ENCODE measurements around the gene YWHAE. TPM values are rescaled to one million over a fixed set of nuclear protein-coding genes. Genes with fewer than 3 reads are reported as not detected.
"Not testable (repeated sequence)": the region's sequence is repeated elsewhere in the genome, so short reads cannot be mapped to it uniquely, and the experiment has no call there.

Gene YWHAE
- total RNA-seq, 1 donor from 2014 or later = 284 TPM

- DNase-seq = no peak
Measured at GRCh38 chr17:1373707-1374237, 26.2 kb downstream of the YWHAE start.

DNA sequence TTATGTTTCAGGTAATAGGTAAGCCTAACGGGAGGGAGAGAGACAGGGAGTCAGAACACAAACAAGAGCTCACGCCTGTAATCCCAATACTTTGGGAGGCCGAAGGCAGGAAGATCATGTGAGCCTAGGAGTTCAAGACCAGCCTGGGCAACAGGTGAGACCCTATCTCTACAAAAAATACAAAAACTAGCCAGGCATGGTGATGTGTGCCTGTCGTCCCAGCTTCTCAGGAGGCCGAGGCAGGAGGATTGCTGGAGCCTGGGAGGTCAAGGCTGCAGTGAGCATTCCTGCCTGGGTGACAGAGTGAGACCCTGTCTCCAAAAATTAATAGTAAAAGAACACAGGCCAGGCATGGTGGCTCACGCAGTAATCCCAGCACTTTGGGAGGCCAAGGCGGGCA is 27.4 kb downstream of the YWHAE start:
- no peak for DNase-seq

DNA sequence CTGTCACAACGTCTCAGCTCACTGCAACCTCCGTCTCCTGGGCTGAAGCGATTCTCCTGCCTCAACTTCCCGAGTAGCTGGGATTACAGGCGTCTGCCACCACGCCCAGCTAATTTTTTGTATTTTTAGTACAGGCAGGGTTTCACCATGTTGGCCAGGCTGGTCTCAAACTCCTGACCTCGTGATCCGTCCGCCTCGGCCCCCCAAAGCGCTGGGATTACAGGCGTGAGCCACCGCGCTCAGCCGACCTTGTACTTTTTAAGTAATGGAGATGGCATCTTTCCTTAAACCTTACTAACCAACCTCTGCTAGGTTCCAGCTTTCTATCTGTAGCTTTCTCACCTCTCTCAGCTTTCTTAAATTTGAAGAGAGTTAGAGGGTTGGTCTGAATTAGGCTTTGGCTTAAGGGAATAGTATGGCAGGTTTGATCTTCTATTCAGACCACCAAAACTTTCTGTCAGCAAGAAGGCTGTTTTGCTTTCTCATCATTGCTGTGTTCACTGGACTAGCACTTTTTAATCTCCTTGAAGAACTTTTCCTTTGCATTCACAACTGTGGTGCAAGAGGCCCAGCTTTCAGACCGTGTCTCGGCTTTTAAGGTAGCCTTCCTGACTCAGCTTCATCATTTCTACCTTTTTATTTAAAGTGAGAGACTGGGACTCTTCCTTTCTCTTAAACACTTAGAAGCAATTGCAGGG is 28.0 kb downstream of the YWHAE start:
- DNase-seq = no peak

DNA sequence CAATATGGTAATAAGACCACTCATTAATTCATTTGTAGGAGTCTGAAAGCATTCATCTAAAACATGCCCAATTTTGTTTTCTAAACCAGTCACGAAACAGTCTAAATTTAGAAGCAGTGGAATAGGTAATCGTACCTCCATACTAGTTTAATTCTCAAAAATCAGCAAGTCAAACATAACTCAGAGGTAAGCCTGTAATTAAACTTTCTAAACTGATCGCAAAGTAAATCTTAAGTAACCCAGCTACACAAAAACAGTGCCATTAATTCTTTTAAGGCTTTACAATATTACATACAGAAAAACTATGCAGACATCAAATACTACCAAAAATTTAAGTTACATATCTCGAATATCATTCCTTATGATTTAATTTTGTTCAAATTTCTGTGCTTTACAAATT is 31.4 kb downstream of the YWHAE start:
- DNase-seq = no peak

DNA sequence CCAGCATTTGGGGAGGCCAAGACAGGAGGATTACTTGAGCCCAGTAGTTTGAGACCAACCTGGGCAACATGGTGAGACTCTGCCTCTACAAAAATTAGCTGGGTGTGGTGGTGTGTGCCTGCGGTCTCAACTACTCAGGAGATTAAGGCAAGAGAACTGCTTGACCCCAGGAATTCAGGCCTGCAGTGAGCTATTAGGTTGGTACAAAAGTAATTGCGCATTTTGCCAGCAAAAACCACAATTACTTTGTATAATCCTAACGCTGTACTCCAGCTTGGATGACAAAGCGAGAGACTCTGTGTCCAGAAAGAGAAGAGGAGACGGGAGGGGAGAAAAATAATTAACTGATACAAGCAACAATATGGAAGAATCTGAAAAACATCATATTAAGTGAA is 32.7 kb downstream of the YWHAE start:
- DNase-seq = no peak

GRCh38 chr17:1366234-1366633 is 33.8 kb downstream of the YWHAE start:
- DNase-seq = no peak

DNA sequence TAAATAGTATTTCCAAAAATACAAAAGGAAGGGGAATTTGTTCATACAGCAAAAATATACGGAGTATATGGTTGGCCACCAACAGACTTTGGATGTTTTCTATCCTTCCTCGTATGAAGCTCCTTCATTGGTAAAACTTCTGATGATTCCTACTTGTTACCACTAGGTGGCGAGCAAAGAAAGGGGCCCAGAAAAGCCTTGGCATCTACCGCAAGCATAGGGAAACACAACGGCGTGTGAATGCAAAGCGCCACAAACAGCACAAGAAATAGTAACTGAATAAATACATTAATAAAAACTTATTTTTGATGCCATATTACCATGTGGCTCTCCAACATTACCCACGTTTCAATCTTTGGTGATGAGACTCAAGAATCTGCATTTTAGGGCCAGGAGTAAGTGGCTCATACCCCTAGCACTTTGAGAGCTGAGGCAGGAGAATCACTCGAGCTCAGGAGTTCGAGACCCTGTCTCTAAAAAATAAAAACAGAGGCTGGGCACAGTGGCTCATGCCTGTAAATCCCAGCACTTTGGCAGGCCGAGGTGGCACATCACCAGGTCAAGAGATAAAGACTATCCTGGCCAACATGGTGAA is 34.5 kb downstream of the YWHAE start:
- peak; percentile 74 for DNase-seq

DNA sequence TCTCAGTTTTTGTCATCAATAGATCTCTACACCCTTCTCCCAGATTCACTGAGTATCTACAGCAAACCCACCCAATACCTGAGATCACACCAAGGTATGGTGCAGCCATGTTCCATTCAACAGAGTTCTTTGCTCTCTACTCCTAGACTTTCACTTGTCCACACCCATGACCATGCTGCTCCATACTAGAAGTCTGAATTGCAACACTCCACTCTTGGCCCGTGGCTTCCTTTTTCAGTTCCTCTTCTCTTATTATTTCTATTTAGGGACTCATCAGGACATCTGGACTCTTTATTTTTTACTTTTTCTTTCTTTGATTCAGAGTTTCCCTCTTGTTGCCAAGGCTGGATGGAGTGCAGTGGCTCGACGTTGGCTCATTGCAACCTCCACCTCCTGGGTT is 37.1 kb downstream of the YWHAE start:
- DNase-seq = no peak

GRCh38 chr17:1362065-1362848 is 37.8 kb downstream of the YWHAE start:
- no peak for DNase-seq

- no peak for DNase-seq
Measured at GRCh38 chr17:1360975-1361374, 39.0 kb downstream of the YWHAE start.

DNA sequence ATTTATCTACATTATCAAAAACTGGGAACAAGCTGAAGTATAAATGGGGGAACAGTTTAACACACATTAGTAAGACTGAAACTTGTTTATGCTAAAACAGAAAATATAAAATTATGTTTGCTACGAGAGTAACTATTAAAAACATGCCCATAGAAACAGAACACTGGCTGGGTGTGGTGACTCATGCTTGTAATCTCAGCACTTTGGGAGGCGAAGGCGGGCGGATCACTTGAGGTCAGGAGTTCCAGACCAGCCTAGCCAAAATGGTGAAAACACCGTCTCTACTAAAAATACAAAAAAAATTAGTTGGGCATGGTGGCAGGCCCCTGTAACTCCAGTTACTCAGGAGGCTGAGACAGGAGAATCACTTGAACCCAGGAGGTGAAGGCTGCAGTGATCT is 39.7 kb downstream of the YWHAE start:
- not testable (repeated sequence) for DNase-seq

GRCh38 chr17:1354030-1354429 is 46.0 kb downstream of the YWHAE start:
- no peak for DNase-seq

GRCh38 chr17:1352530-1352929 is 47.5 kb downstream of the YWHAE start:
- not testable (repeated sequence) for DNase-seq

DNA sequence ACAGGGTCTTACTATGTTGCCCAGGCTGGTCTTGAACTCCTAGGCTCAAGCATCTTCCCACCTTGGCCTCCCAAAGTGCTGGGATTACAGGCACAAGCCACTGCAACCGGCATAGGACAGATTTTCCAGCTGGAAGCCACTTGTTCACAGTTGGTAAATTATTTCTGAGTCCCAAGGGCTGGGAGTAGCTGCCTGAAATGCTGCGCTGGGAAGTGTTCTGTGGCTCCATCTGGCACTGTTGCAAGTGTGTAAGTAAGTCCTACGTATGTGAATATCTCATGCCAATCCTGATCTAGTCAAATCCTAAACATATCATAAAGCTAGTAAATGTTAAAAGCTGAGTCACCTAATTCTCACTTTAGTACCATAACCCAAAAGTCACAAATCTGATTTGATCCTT is 48.1 kb downstream of the YWHAE start:
- DNase-seq = peak; percentile 22

DNA sequence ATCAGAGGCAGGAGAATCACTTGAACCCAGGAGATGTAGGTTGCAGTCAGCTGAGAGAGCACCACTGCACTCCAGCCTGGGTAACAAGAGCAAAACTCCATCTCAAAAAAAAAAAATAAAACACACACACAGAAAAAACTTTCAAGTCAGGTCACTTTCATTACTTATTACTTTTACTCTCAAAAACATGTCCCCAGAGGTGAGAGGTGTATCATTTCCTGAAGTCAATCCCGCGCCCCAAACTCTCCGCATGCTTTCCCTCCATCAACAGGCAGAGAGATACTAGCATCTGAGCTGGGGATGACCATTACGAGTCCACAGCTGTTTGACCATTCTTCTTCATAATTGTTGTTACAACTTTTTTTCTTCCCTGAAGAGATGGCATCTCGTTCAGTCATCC is 48.7 kb downstream of the YWHAE start:
- no peak for DNase-seq

DNA sequence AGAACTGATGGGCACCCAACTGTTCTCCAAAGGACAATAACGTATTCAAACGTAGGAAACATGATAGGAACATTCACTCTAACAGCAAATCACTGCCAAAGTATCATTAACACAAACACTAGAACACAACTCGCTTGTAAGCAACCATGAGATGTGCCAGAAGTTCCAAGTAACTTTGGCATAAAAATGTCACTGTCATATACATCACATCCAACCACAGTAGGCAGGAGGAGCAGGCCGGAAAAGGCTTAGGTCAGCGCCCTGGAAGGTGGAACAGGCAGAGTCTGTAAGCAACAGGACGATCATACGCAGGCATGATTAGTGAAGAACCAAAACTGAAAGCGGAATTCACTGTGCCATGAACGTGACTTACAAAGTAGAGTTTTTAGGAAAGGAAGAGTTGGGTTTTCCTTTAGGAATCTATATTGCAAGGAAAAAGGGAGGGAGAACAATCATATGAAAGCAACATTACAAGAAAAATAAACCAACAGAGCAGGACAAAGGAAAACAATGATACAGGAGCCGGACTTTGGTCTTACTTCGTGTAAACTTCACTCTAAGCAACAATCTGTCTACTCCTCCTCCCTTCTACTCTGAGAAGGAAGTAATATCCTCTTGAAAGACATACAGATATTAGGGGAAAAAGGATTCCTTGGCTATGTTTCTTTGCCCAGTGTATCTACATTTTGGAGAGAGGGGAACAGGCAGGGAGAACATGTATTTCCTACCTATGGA is 52.3 kb downstream of the YWHAE start:
- DNase-seq = no peak

GRCh38 chr17:1344521-1344920 is 55.5 kb downstream of the YWHAE start:
- no peak for DNase-seq

DNA sequence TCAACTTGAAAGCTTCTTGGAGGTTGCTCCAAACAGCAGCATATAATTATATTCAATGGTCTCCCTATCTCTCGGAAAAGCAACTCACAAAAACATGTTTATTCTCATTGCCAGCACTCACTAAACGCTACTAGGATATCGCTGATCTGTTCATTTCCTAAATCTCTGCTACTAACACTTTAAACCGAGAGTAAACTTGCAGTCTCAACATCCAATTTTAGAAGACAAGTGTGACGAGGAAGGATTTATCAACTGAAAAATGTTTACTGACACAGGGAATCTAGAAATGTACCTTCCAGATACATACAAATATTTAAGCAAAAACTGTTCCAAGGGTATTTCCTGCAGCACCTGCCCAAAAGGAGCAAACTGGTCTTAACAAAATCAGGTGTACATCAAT is 56.5 kb downstream of the YWHAE start:
- no peak for DNase-seq

DNA sequence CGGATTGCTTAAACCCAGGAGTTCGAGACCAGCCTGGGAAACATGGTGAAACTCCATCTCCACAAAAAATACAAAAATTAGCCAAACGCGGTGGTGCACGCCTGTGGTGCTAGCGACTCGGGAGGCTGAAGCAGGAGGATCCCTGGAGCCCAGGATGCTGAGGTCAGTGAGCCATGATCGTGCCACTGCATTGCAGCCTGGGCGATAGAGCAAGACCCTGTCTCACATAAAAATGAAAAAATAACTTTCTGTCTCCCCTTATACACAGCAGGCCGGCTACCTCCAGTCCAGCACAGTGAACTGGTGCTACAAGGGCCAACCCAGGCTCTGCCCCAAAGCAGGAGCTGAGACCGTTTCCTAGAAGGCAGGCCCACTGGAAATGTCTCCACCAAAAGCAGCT is 59.7 kb downstream of the YWHAE start:
- no peak for DNase-seq

- no peak for DNase-seq
Measured at GRCh38 chr17:1331708-1332107, 68.3 kb downstream of the YWHAE start.

GRCh38 chr17:1329745-1330343 is 70.2 kb downstream of the YWHAE start:
- DNase-seq = no peak

GRCh38 chr17:1328437-1328836 is 71.6 kb downstream of the YWHAE start:
- no peak for DNase-seq
